ENCODE measurements around the gene FTO.

DNA sequence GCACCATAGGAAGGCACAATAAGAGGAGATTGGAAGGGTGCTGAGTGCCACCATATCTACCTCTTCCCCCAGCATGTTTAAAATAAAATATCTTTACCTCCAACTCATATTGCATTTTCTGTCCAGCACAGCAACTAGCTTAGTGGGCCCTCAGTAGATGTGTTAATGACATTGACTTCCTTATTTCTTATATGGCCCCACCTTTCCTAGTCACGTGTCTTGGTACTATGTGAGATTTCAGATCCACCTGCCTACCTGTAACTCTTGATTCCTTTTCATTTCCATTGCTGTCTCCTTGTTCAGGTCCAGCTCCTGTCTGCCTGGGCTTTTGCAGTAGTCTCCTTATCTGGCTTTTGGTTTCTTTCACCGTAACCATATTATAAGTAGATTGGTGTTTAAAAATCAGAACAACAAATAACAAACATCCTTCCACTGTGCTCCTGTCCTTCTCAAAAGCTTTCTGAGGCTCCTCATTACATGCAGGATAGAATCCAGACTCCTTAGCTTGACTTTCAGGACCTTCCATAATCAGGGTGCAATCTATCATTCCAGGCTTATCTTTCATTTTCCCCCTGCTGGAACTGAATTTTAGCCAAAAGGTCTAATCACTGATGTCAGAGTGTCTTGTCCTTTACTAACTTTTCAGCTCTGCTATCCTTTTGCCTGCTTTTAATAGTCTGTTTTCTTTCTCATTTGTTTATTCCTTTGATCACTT is 71.3 kb downstream of the FTO start:
- TF ChIP-seq CTCF (conservative IDR thresholded peaks at IDR 0.05) = no peak
- no peak for TF ChIP-seq ZFX (IDR thresholded peaks at IDR 0.05)
